ENCODE results near the gene MED17.

Gene MED17

GRCh38 chr11:93820847-93821246, 36.8 kb downstream of the MED17 start:
- ATAC-seq: no peak
- TF ChIP-seq TSHZ2 (CRISPR knock-in tag; IDR thresholded peaks at IDR 0.05): no peak
- TF ChIP-seq ZFP30 (CRISPR knock-in tag; IDR thresholded peaks at IDR 0.05): no peak
- TF ChIP-seq OSR1 (CRISPR knock-in tag; IDR thresholded peaks at IDR 0.05): no peak
- no peak for TF ChIP-seq ZNF70 (CRISPR knock-in tag; IDR thresholded peaks at IDR 0.05)
- no peak for TF ChIP-seq POU6F1 (CRISPR knock-in tag; IDR thresholded peaks at IDR 0.05; ENCODE audit: borderline replicate concordance, low read depth)
- TF ChIP-seq CREB5 (CRISPR knock-in tag; IDR thresholded peaks at IDR 0.05; ENCODE audit: low read depth): no peak
- TF ChIP-seq SNAI2 (CRISPR knock-in tag; IDR thresholded peaks at IDR 0.05): no peak
- no peak for TF ChIP-seq ZNF565 (CRISPR knock-in tag; conservative IDR thresholded peaks at IDR 0.05; ENCODE audit: low read depth)
- TF ChIP-seq ESRRG (CRISPR knock-in tag; IDR thresholded peaks at IDR 0.05): no peak

- no peak for ATAC-seq
These were observed 37.5 kb downstream of the MED17 start for GRCh38 chr11:93821617-93822016.

GRCh38 chr11:93822359-93822758, 38.3 kb downstream of the MED17 start:
- no peak for ATAC-seq
- no peak for TF ChIP-seq ZNF565 (CRISPR knock-in tag; conservative IDR thresholded peaks at IDR 0.05; ENCODE audit: low read depth)
- TF ChIP-seq ISL1 (CRISPR knock-in tag; IDR thresholded peaks at IDR 0.05): no peak
- TF ChIP-seq ZNF8 (CRISPR knock-in tag; IDR thresholded peaks at IDR 0.05): no peak
- no peak for TF ChIP-seq CSRNP3 (CRISPR knock-in tag; IDR thresholded peaks at IDR 0.05)
- no peak for TF ChIP-seq GLIS3 (CRISPR knock-in tag; IDR thresholded peaks at IDR 0.05)
- no peak for TF ChIP-seq ARNTL (CRISPR knock-in tag; IDR thresholded peaks at IDR 0.05; ENCODE audit: borderline replicate concordance, low read depth)
- no peak for TF ChIP-seq TCF4 (CRISPR knock-in tag; IDR thresholded peaks at IDR 0.05; ENCODE audit: borderline replicate concordance)
- no peak for TF ChIP-seq ZFP30 (CRISPR knock-in tag; IDR thresholded peaks at IDR 0.05)
- TF ChIP-seq ESRRG (CRISPR knock-in tag; IDR thresholded peaks at IDR 0.05): no peak
- TF ChIP-seq POU6F1 (CRISPR knock-in tag; IDR thresholded peaks at IDR 0.05; ENCODE audit: borderline replicate concordance, low read depth): no peak
- TF ChIP-seq ZFP3 (CRISPR knock-in tag; IDR thresholded peaks at IDR 0.05): no peak

More at GRCh38 chr11:93821617-93822016, 37.5 kb downstream of the MED17 start:
- TF ChIP-seq CSDC2 (CRISPR knock-in tag; IDR thresholded peaks at IDR 0.05): no peak
- no peak for TF ChIP-seq TOX (CRISPR knock-in tag; IDR thresholded peaks at IDR 0.05; ENCODE audit: borderline replicate concordance)
- no peak for TF ChIP-seq ZNF8 (CRISPR knock-in tag; IDR thresholded peaks at IDR 0.05)
- no peak for TF ChIP-seq BACH2 (CRISPR knock-in tag; IDR thresholded peaks at IDR 0.05; ENCODE audit: borderline replicate concordance)
- no peak for TF ChIP-seq ARNTL (CRISPR knock-in tag; IDR thresholded peaks at IDR 0.05; ENCODE audit: borderline replicate concordance, low read depth)
- TF ChIP-seq TSHZ2 (CRISPR knock-in tag; IDR thresholded peaks at IDR 0.05): no peak
- no peak for TF ChIP-seq GLIS3 (CRISPR knock-in tag; IDR thresholded peaks at IDR 0.05)
- no peak for TF ChIP-seq RARB (CRISPR knock-in tag; IDR thresholded peaks at IDR 0.05)
- no peak for TF ChIP-seq TCF4 (CRISPR knock-in tag; IDR thresholded peaks at IDR 0.05; ENCODE audit: borderline replicate concordance)
- no peak for TF ChIP-seq OSR1 (CRISPR knock-in tag; IDR thresholded peaks at IDR 0.05)
- no peak for TF ChIP-seq CREB5 (CRISPR knock-in tag; IDR thresholded peaks at IDR 0.05; ENCODE audit: low read depth)
- TF ChIP-seq ZFP30 (CRISPR knock-in tag; IDR thresholded peaks at IDR 0.05): no peak
- no peak for TF ChIP-seq ZC3H10 (CRISPR knock-in tag; IDR thresholded peaks at IDR 0.05)

Data from SK-N-SH treated with all-trans-retinoic acid at 6 μM for 48 hours (cell line).